HPDE6-E6E7 (cell line): ENCODE results near the gene CELF4.
A peak's percentile ranks its signal among the peaks of the same experiment; 100 is the strongest.

Experiments used
- DNase-seq: peaks from one replicate; pipeline ENCODE4 v3.0.0; 2011; ENCODE audit warnings: missing footprints; ENCODE audit errors: extremely low spot score

CELF4 gene

GRCh38 chr18:37318360-37319355 lies 246.9 kb downstream of the CELF4 start:
- no peak for DNase-seq

DNA sequence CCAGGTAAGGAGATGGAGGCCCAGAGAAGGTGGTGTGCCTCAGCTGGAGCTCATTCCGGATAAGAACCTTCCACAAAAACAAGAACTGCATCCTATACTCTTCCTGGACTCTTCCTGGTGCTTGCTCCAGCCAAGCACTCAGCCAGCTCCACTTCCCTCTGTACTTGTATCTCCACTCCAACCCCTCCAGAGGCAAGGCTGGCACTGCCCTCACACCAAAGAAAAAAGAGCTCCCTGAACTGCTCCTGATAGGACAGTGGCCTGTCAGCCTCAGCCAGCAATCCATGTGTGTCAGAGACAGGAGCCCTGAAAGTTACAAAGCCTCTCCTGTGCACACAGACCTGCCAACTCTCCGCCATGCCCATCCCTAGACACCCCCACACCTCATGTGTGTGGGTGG lies 248.1 kb downstream of the CELF4 start:
- DNase-seq, result no peak

DNA sequence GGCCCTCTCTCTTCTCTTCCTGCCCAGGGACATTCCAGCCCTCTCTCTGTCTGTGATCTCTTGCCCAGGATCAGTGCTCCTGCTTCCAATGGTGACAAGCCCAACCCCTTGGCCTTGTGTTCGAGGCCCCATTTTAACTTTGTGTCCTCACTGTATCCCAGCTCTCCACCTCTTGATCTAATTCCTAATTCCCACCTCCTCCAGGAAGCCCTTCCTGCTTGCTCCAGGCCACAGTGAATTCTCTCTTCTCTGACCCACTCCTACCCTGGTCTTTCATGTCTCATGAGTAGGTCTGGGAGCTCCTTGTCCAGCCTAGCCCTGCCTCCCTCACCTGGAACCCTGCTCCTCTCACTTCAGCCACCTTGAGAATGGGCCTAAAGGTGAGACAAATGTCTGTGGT lies 249.1 kb downstream of the CELF4 start:
- DNase-seq, result no peak

GRCh38 chr18:37315935-37316334 lies 249.7 kb downstream of the CELF4 start:
- DNase-seq, result no peak

DNA sequence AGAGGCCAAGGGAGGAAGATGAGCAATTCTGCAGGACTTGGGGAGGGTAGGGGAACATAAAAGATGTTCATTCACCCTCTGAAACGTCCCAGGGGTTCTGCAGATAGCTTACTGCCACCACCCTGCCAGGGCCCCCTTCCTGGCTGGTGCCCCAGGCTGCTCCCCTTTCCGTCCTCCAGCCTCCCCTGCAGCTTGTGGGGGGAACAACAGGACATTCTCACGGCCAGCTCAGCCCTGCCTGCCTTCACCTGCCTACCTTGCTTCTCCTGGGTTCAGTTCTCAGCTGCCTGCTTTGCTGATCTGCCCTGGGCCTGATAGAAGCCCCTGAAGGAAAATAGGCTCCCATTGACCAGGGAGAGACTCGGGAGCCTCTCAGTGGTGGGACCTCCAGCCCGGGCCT lies 251.1 kb downstream of the CELF4 start:
- DNase-seq, result no peak

- no peak for DNase-seq
These were observed 252.0 kb downstream of the CELF4 start for GRCh38 chr18:37313624-37314023.

- DNase-seq, result no peak
These were observed 255.7 kb downstream of the CELF4 start for GRCh38 chr18:37309861-37310260.

- DNase-seq, result no peak
These were observed 256.5 kb downstream of the CELF4 start for GRCh38 chr18:37309059-37309458.

DNA sequence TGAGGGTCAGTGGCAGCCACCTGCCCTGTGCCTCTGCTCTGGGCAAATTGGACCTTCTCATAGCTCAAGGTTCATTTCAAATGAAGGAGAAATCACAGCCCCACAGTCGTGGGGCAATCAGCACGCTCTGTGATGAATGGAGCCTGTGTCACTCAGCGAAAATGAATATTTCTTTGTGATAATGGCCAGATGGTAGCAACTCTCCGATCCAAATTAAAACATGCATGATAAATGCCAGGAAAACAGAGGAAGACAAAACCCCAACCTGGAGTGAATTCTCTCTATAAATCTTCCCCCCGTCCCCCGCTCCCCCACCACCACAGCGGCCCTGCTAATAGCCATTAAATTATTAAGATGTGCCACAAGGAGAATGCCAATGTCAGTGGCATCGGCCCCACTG lies 258.4 kb downstream of the CELF4 start:
- no peak for DNase-seq

DNA sequence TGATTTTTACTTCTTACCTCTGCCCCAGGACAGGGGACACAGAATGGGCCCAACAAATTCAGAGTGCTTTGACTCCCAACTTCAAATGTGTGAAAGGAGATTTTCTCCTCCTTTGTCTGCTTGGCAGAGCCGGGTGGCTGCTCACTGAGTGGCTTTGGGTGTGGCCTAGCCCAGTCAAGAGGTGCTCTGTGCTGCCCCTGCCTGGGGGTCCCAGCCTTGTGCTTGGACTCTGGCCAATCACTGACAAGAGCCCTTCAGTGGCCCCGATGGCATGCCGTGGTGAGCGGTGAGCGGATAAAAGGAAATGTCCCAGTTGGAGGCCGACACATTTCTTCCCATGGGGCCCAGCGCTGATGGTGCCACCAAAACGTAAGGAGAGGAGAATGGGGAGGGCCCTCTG lies 259.2 kb downstream of the CELF4 start:
- DNase-seq, result no peak

GRCh38 chr18:37305066-37305465 lies 260.5 kb downstream of the CELF4 start:
- DNase-seq, result no peak

DNA sequence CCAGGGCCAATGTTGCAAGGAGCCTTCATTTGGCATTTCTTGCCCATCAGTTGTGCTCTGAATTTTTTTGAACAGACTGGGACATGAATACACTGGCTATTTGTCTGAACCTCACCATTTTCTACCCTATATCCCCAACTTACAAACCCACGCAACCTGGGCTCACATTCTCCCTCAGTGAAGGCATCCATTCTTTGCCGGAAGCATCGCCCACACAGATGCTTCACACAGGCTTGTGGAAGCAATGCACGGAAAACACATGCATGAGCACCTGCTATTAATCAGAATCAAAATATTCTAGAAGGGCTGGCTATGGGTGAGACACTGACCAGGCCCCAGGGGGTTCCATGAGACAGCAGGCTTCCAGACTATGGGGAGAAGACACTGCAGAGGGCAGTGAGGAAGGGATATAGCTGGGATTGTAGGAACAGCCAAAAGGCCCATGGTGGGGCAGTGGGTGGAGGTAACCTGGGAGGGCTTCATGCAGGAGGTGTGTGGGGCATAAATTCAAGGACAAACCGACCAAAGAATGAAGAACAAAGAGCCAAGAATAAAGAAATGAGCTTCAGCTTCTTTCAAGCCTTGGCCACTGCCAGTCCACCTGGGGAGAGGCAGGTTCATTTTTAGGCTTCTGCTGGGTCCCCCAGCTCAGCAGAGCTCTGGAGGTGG lies 261.5 kb downstream of the CELF4 start:
- DNase-seq, result no peak

DNA sequence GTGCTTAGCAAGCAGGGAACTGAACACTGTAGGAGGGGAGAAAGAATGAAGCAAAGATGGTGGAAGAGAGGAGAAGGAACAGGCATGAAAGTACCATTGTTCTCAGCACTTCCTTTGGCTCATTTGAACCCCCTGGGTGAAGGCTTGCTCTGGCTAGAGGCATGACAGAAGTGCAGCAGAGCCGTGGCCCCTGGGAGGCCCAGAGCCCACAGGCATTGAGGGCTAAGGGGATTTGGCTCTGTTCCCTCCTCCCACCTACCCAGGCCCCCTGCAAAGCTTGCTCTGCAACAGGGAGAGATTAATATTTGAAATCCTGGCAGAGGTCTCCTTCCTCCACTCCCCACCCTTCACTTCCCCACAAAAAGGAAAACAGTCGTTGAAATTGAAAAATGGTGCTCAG lies 262.6 kb downstream of the CELF4 start:
- DNase-seq, result no peak

DNA sequence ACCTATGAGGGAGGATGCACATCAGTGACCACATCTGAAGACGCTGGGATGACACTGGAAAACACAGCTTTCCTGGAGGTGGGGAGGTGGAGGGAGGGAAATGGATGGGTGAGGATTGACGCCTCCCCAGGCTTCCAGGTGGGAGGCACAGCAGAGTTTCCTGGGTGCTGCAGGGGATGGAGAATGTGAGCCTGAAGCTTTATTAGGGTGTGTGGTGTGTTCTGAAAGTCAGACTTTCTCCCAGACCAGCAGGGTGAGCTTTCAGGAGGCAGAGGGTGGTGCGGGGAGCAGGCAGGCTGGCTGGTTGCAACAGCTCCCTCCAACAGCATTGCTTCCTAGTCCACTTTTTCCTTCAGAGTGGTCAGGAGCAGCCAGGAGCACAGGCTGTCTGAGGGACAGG lies 263.1 kb downstream of the CELF4 start:
- no peak for DNase-seq

DNA sequence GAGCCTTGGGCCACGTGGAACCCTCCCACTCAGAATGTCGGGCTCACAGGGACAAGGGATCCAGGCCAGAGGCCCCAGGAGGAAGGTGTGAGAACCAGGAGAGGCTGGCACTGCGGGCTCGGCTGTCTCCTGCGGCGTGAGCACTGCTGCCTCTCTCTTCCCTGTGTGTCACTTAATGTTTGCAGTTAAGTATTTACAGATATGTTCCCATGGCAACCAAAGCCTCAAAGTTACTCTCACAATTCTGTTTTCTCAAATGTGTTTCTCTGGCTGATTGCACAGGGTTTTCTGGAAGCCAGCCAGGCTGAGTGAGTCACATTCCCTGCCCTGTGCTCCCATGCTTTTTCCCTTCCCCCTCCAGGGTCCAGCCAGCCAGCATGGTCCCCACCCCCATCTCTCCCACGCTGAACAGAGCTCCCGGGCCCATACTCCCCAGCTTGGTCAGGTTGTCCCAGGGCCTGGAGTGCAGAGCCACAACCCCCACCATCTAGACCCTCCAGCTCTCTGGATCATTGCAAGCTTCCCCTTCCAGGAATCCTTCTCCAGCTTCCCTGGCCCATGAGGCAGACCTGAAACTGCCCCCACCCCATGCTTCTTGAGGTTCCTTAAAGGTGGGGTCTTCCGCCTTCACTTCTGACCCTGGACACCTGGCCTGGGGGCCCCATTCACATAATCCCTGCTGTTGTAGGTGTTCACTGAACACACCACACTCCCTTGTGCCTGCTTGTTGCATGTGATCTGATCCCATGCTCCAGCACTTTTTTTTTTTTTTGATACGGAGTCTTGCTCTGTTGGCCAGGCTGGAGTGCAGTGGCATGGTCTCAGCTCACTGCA lies 265.9 kb downstream of the CELF4 start:
- peak; percentile 85 for DNase-seq

GRCh38 chr18:37298816-37299215 lies 266.8 kb downstream of the CELF4 start:
- DNase-seq, result no peak

DNA sequence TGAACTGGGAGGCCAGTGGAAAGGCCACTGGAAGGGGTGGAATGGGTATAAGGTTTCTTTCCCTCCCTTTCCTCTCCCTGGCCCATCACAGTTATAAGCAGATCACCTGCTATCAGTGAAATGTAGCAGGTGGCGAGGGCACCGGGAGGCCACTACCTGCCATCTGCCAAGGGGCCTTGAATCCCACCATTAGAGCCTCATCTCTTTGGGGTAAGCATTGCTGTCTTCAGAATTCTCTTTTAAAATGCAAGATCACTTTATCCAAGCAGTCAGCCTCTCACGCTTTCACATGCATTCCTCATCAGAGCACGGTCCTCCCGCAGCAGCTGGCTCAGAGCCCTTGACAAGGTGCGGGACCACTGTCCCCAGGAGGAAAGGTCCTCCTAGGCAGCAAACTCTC lies 268.5 kb downstream of the CELF4 start:
- DNase-seq, result no peak

GRCh38 chr18:37294951-37295350 lies 270.6 kb downstream of the CELF4 start:
- no peak for DNase-seq

DNA sequence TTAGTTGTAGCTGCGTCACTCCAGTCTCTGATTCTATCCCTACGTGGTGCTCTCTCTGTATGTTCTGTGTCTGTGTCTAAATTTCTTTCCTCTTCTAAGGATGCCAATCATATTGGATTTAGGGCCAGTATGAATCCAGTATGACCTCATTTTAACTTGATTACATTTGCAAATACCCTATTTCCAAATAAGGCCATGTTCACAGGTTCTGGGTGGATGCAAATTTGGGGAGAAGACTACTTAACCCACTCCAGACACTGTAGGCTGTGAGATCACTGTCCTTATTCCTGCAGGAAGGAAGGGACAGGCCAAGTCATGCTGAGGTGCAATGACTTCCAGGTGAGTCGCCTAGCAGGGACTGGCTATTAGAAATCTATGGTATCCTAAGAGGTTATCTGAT lies 272.2 kb downstream of the CELF4 start:
- no peak for DNase-seq

DNA sequence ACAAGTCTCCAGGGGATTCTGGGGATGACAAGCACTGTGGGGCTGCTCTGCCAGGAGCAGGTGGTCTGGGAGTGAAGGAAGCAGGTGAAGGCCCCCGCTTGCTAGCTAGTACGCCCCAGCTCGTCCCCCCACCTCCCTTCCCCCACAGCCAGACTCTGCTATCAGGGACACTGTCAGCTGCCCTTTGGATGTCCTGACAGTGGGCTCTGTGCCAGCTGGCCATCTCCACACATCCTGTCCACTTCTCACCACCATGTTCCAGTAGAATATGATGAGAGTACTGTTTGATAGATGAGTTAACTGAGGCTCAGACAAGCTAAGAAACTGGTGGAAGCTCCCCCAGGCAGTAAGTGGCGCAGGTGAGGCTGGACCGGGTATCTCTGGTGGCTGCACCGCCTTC lies 276.2 kb downstream of the CELF4 start:
- no peak for DNase-seq

DNA sequence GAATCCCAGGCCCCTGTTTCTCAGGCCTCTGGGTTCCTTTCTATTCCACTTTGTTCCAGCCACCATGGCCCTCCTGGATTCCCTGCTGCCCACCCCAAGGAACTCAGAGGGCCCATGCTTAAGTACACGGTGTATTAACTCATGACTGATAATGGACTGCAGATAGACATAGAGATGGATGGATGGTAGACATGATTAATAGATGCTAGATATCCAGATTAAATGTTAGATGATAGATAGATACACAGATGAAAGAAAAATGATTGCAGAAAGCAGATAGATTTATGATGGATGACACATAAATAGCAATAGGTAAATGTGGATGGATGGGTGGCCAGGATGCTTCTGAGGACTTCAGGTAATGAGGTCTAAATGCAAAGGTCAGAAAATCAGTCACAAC lies 278.0 kb downstream of the CELF4 start:
- no peak for DNase-seq

- DNase-seq, result no peak
These were observed 278.8 kb downstream of the CELF4 start for GRCh38 chr18:37286801-37287200.
